Nephron (organoid): ENCODE data around the gene GPATCH8.

Source experiments
- H3K27ac Mint-ChIP-seq, 3 experiments: 2 replicates each; pipeline ENCODE4 v1.8.0; 2020; ENCODE audit warnings: mixed read lengths in 3 of 3, mild to moderate bottlenecking in 2 of 3, moderate library complexity in 1 of 3
- H3K27me3 Mint-ChIP-seq: 2 replicates; pipeline ENCODE4 v1.8.0; 2021; ENCODE audit warnings: low read depth, mild to moderate bottlenecking, moderate library complexity, mixed read lengths
- H3K36me3 Mint-ChIP-seq: 2 replicates; pipeline ENCODE4 v1.8.0; 2020; ENCODE audit warnings: low read depth, mixed read lengths
- H3K4me1 Mint-ChIP-seq: 2 replicates; pipeline ENCODE4 v1.8.0; 2020; ENCODE audit warnings: mixed read lengths
- H3K4me3 Mint-ChIP-seq, 3 experiments: 2 replicates each; pipeline ENCODE4 v1.8.0; 2020; ENCODE audit warnings: mild to moderate bottlenecking in 3 of 3, mixed read lengths in 3 of 3, moderate library complexity in 2 of 3
- H3K9me3 Mint-ChIP-seq: 2 replicates; pipeline ENCODE4 v1.8.0; 2020; ENCODE audit warnings: mixed read lengths
- CTCF ChIP-seq, 3 experiments: fragments of 200-600 bp; sonication (generic); IDR thresholded peaks; one replicate each; pipeline ENCODE4 v1.5.0; 2021; ENCODE audit warnings: antibody characterized with exemption in 3 of 3; ENCODE audit not compliant: unreplicated experiment in 3 of 3

The GPATCH8 gene

GRCh38 chr17:44348988-44349364 is 154.2 kb downstream of the GPATCH8 start:
- H3K4me3 Mint-ChIP-seq = no peak overlapping the region
- H3K9me3 Mint-ChIP-seq = no peaks in the 10 kb centered on the region
- no peak overlapping the region for H3K27ac Mint-ChIP-seq
- no peak for TF ChIP-seq CTCF (IDR thresholded peaks at IDR 0.05; ENCODE audit: unreplicated experiment in 3 of 3)
- peaks cover 4% of the 10 kb centered on the region for H3K27me3 Mint-ChIP-seq
- H3K4me1 Mint-ChIP-seq = peaks cover 13% of the 10 kb centered on the region
- H3K36me3 Mint-ChIP-seq = peaks cover 5% of the 10 kb centered on the region

GRCh38 chr17:44348234-44348987 is 154.8 kb downstream of the GPATCH8 start:
- Mint-ChIP-seq H3K27me3 (peaks cover 9% of the 10 kb centered on the region), H3K4me3 (peak overlapping the region in 2 of 3 experiments; percentile 2 to 44), H3K27ac (no peak overlapping the region), H3K4me1 (peaks cover 13% of the 10 kb centered on the region), H3K9me3 (no peaks in the 10 kb centered on the region), H3K36me3 (peaks cover 5% of the 10 kb centered on the region)
- TF ChIP-seq CTCF (IDR thresholded peaks at IDR 0.05; ENCODE audit: unreplicated experiment in 3 of 3) = no peak
